IPS-18c (cell line): ENCODE results near the gene CDKN2A.

ENCODE experiments used
- H3K4me3 ChIP-seq: 2 replicates; pipeline ENCODE4 v1.7.0; 2013; ENCODE audit warnings: low read depth, mild to moderate bottlenecking, low read length, moderate library complexity; ENCODE audit not compliant: insufficient read depth
- H3K9me3 ChIP-seq: one replicate; pipeline ENCODE4 v1.6.1; 2013; ENCODE audit warnings: mild to moderate bottlenecking, low read length, moderate library complexity; ENCODE audit not compliant: control insufficient read depth, insufficient read depth

Gene CDKN2A

GRCh38 chr9:21993893-21994555 is at the start of gene CDKN2A:
Gene CDKN2A, minus strand, starts transcription at chr9:21994392.
- H3K4me3 ChIP-seq, result peak within 1 kb of the TSS; percentile 62
- H3K9me3 ChIP-seq, result no peaks in the 10 kb centered on the region

- H3K9me3 ChIP-seq, result no peaks in the 10 kb centered on the region
- no peak overlapping the region for H3K4me3 ChIP-seq
Measured at GRCh38 chr9:22043928-22044327, 49.7 kb upstream of the CDKN2A start.

GRCh38 chr9:22041775-22042174 is 47.6 kb upstream of the CDKN2A start:
- Histone ChIP-seq H3K9me3 (no peaks in the 10 kb centered on the region), H3K4me3 (no peak overlapping the region)

GRCh38 chr9:22041344-22041743 is 47.2 kb upstream of the CDKN2A start:
- Histone ChIP-seq H3K9me3 (no peaks in the 10 kb centered on the region), H3K4me3 (no peak overlapping the region)

- Histone ChIP-seq H3K9me3 (no peaks in the 10 kb centered on the region), H3K4me3 (no peak overlapping the region)
Measured at GRCh38 chr9:22040760-22041159, 46.6 kb upstream of the CDKN2A start.

GRCh38 chr9:22039258-22039657 is 45.1 kb upstream of the CDKN2A start:
- no peaks in the 10 kb centered on the region for H3K9me3 ChIP-seq
- H3K4me3 ChIP-seq, result no peak overlapping the region

GRCh38 chr9:22037954-22038690 is 43.9 kb upstream of the CDKN2A start:
- H3K9me3 ChIP-seq, result no peaks in the 10 kb centered on the region
- no peak overlapping the region for H3K4me3 ChIP-seq

GRCh38 chr9:22036866-22037626 is 42.9 kb upstream of the CDKN2A start:
- Histone ChIP-seq H3K9me3 (no peaks in the 10 kb centered on the region), H3K4me3 (no peak overlapping the region)

- no peaks in the 10 kb centered on the region for H3K9me3 ChIP-seq
- no peak overlapping the region for H3K4me3 ChIP-seq
Measured at GRCh38 chr9:22035591-22036011, 41.4 kb upstream of the CDKN2A start.

- H3K4me3 ChIP-seq, result no peak overlapping the region
- H3K9me3 ChIP-seq, result no peaks in the 10 kb centered on the region
Measured at GRCh38 chr9:22033012-22033630, 38.9 kb upstream of the CDKN2A start.

GRCh38 chr9:22031655-22032411 is 37.6 kb upstream of the CDKN2A start:
- Histone ChIP-seq H3K4me3 (no peak overlapping the region), H3K9me3 (no peaks in the 10 kb centered on the region)

GRCh38 chr9:22030101-22030598 is 36.0 kb upstream of the CDKN2A start:
- H3K4me3 ChIP-seq, result no peak overlapping the region
- H3K9me3 ChIP-seq, result no peaks in the 10 kb centered on the region

GRCh38 chr9:22029231-22029630 is 35.0 kb upstream of the CDKN2A start:
- H3K4me3 ChIP-seq, result no peak overlapping the region
- no peaks in the 10 kb centered on the region for H3K9me3 ChIP-seq

- H3K4me3 ChIP-seq, result no peak overlapping the region
- no peaks in the 10 kb centered on the region for H3K9me3 ChIP-seq
Measured at GRCh38 chr9:22028394-22028793, 34.2 kb upstream of the CDKN2A start.

- Histone ChIP-seq H3K4me3 (no peak overlapping the region), H3K9me3 (no peaks in the 10 kb centered on the region)
Measured at GRCh38 chr9:22026696-22027095, 32.5 kb upstream of the CDKN2A start.

- H3K9me3 ChIP-seq, result no peaks in the 10 kb centered on the region
- H3K4me3 ChIP-seq, result no peak overlapping the region
Measured at GRCh38 chr9:22022396-22022795, 28.2 kb upstream of the CDKN2A start.
